A549 (cell line): ENCODE data around the gene WNT5B.

Experiments
- CEBPB ChIP-seq, 2 experiments: fragments of >200 bp in 1 of 2; sonication (Bioruptor Twin) in 1 of 2; formaldehyde crosslinking in 1 of 2; IDR thresholded peaks; 2 replicates each; pipeline ENCODE4 v1.6.1; 2012 to 2016
- CTCF ChIP-seq: fragments of >200 bp; sonication (Bioruptor Twin); formaldehyde crosslinking; IDR thresholded peaks from 3 replicates; pipeline ENCODE4 v1.5.1; 2016
- EP300 ChIP-seq, 2 experiments: fragments of >200 bp; sonication (Bioruptor Twin); formaldehyde crosslinking; IDR thresholded peaks; 2 replicates in 1 of 2; 3 replicates in 1 of 2; pipeline ENCODE4 v1.6.1; 2016 to 2017
- ESRRA ChIP-seq: fragments of 150-350 bp; IDR thresholded peaks from 2 replicates; pipeline ENCODE4 v1.6.1; 2014; ENCODE audit warnings: mild to moderate bottlenecking, low read length, borderline replicate concordance
- MAFK ChIP-seq: fragments of 450-650 bp; IDR thresholded peaks from 2 replicates; pipeline ENCODE4 v1.6.1; 2014; ENCODE audit not compliant: partially characterized antibody
- MAX ChIP-seq: IDR thresholded peaks from 2 replicates; pipeline ENCODE4 v1.6.1; 2012
- NR3C1 ChIP-seq: fragments of >200 bp; sonication (Bioruptor Twin); formaldehyde crosslinking; IDR thresholded peaks from 3 replicates; pipeline ENCODE4 v1.6.1; 2017
- POLR2A ChIP-seq: IDR thresholded peaks from 2 replicates; pipeline ENCODE4 v1.6.1; 2012; ENCODE audit warnings: mild to moderate bottlenecking, low read length
- ZC3H11A ChIP-seq: fragments of 450-650 bp; IDR thresholded peaks from 2 replicates; pipeline ENCODE4 v1.6.1; 2014; ENCODE audit warnings: antibody characterized with exemption, mild to moderate bottlenecking
- ZFP36 ChIP-seq: fragments of 450-650 bp; IDR thresholded peaks from 2 replicates; pipeline ENCODE4 v1.6.1; 2014; ENCODE audit warnings: borderline replicate concordance; ENCODE audit not compliant: partially characterized antibody
- TF ChIP-seq, protein P1 (sequence below): fragments of 200-600 bp; sonication (generic); IDR thresholded peaks from 2 replicates; pipeline ENCODE4 v1.6.1; 2016; ENCODE audit warnings: antibody characterized with exemption, mild to moderate bottlenecking, moderate library complexity
- TF ChIP-seq, protein P2 (sequence below): IDR thresholded peaks from 2 replicates; pipeline ENCODE4 v1.6.1; 2012

DNA sequence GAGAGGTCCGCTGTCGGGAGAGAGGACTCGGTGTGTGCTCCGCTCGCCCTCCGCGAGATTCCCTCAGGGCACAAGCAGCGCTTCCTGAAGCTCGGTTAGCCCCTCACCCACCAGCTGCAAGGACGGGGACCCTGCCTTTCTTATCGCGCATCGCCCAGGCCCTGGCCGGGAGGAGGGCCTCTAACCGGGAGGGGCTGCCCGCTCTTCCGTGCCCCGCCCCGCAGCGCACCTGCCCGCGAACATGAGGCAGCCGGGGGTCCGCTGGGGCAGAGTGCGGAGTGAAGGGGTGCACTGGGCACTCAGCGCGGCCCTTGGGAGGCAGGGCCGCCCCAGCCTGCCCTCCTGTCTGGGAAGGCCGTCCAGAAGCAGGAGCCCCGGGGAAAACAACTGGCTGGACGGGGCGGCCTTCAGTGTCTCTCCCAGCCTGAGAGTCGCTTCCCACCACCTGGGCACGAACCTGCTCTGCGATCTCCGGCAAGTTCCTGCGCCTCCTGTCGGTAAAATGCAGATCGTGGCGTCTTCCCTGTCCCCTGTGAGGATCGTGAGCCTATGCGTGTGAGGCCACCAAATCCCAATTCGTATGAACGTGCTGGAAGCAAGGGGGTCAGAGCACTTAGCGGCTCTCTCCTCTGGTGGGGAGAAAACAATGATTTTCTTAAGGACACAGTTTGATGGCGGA, 33.9 kb downstream of the WNT5B start:
- no peak for TF ChIP-seq CEBPB (IDR thresholded peaks at IDR 0.05)
- TF ChIP-seq CTCF = peak; percentile 57
- TF ChIP-seq, protein P1, sequence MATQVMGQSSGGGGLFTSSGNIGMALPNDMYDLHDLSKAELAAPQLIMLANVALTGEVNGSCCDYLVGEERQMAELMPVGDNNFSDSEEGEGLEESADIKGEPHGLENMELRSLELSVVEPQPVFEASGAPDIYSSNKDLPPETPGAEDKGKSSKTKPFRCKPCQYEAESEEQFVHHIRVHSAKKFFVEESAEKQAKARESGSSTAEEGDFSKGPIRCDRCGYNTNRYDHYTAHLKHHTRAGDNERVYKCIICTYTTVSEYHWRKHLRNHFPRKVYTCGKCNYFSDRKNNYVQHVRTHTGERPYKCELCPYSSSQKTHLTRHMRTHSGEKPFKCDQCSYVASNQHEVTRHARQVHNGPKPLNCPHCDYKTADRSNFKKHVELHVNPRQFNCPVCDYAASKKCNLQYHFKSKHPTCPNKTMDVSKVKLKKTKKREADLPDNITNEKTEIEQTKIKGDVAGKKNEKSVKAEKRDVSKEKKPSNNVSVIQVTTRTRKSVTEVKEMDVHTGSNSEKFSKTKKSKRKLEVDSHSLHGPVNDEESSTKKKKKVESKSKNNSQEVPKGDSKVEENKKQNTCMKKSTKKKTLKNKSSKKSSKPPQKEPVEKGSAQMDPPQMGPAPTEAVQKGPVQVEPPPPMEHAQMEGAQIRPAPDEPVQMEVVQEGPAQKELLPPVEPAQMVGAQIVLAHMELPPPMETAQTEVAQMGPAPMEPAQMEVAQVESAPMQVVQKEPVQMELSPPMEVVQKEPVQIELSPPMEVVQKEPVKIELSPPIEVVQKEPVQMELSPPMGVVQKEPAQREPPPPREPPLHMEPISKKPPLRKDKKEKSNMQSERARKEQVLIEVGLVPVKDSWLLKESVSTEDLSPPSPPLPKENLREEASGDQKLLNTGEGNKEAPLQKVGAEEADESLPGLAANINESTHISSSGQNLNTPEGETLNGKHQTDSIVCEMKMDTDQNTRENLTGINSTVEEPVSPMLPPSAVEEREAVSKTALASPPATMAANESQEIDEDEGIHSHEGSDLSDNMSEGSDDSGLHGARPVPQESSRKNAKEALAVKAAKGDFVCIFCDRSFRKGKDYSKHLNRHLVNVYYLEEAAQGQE = no peak
- TF ChIP-seq, protein P2, sequence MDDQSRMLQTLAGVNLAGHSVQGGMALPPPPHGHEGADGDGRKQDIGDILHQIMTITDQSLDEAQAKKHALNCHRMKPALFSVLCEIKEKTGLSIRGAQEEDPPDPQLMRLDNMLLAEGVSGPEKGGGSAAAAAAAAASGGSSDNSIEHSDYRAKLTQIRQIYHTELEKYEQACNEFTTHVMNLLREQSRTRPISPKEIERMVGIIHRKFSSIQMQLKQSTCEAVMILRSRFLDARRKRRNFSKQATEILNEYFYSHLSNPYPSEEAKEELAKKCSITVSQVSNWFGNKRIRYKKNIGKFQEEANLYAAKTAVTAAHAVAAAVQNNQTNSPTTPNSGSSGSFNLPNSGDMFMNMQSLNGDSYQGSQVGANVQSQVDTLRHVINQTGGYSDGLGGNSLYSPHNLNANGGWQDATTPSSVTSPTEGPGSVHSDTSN = no peak
- TF ChIP-seq POLR2A = no peak
- TF ChIP-seq EP300 (IDR thresholded peaks at IDR 0.05) = no peak
- TF ChIP-seq MAX = peak; percentile 73
- no peak for TF ChIP-seq ZC3H11A
- no peak for TF ChIP-seq NR3C1
- no peak for TF ChIP-seq ESRRA
- TF ChIP-seq ZFP36 = no peak
- TF ChIP-seq MAFK = no peak
